ENCODE results near the gene NEDD4L.

GRCh38 chr18:58353581-58353980 lies 309.6 kb downstream of the NEDD4L start:
- TF ChIP-seq ZNF274 (IDR thresholded peaks at IDR 0.05; ENCODE audit: low read depth, low read length): no peak
- TF ChIP-seq YY1 (IDR thresholded peaks at IDR 0.05; ENCODE audit: insufficient read depth, insufficient read length): no peak

Measured in NT2/D1 (cell line).